H9 (cell line): ENCODE measurements around the gene HS3ST4. TPM values are rescaled to one million over a fixed set of nuclear protein-coding genes. Genes with fewer than 3 reads are reported as not detected.

Source experiments
- DNase-seq: peaks from one replicate; pipeline ENCODE4 v3.0.0-alpha.2; 2017
- H2AFZ ChIP-seq: one replicate; pipeline ENCODE4 v1.6.1; 2013; ENCODE audit warnings: mild to moderate bottlenecking, low read length, control low read depth, moderate library complexity
- H2AK5ac ChIP-seq: 2 replicates; pipeline ENCODE4 v1.6.1; 2013; ENCODE audit warnings: low read length, control low read depth, mixed read lengths; ENCODE audit not compliant: insufficient read length
- H2BK120ac ChIP-seq: one replicate; pipeline ENCODE4 v1.6.1; 2013; ENCODE audit warnings: low read depth, mild to moderate bottlenecking, low read length, control low read depth, inconsistent platforms; ENCODE audit not compliant: poor library complexity, severe bottlenecking
- H2BK12ac ChIP-seq: 2 replicates; pipeline ENCODE4 v1.6.1; 2013; ENCODE audit warnings: low read length, control low read depth, mixed read lengths, low read depth; ENCODE audit not compliant: insufficient read length
- H2BK15ac ChIP-seq: 2 replicates; pipeline ENCODE4 v1.6.1; 2013; ENCODE audit warnings: low read depth, low read length, control low read depth
- H2BK20ac ChIP-seq: one replicate; pipeline ENCODE4 v1.6.1; 2013; ENCODE audit warnings: low read depth, mild to moderate bottlenecking, low read length, control low read depth, inconsistent platforms; ENCODE audit not compliant: poor library complexity, severe bottlenecking
- H2BK5ac ChIP-seq: 2 replicates; pipeline ENCODE4 v1.6.1; 2013; ENCODE audit warnings: low read length, control low read depth, mixed read lengths; ENCODE audit not compliant: insufficient read length
- H3K14ac ChIP-seq: 2 replicates; pipeline ENCODE4 v1.6.1; 2013; ENCODE audit warnings: low read length, control low read depth; ENCODE audit not compliant: insufficient read depth
- H3K18ac ChIP-seq: 2 replicates; pipeline ENCODE4 v1.6.1; 2013; ENCODE audit warnings: low read depth, mild to moderate bottlenecking, mixed read lengths, low read length, control low read depth; ENCODE audit not compliant: insufficient read length
- H3K23ac ChIP-seq: 2 replicates; pipeline ENCODE4 v1.6.1; 2013; ENCODE audit warnings: low read length, control low read depth, mixed read lengths, low read depth; ENCODE audit not compliant: insufficient read length
- H3K23me2 ChIP-seq: 2 replicates; pipeline ENCODE4 v1.6.1; 2013; ENCODE audit warnings: low read depth, mild to moderate bottlenecking, mixed read lengths, low read length, control low read depth; ENCODE audit not compliant: insufficient read length, poor library complexity, severe bottlenecking
- H3K27ac ChIP-seq: 2 replicates; pipeline ENCODE4 v1.5.1; 2013; ENCODE audit warnings: low read length, control low read depth, mixed read lengths, low read depth; ENCODE audit not compliant: insufficient read length
- H3K27me3 ChIP-seq: 2 replicates; pipeline ENCODE4 v1.6.1; 2013; ENCODE audit warnings: low read length, control low read depth, inconsistent platforms; ENCODE audit not compliant: insufficient read depth
- H3K4ac ChIP-seq: 2 replicates; pipeline ENCODE4 v1.6.1; 2013; ENCODE audit warnings: low read depth, mild to moderate bottlenecking, control low read depth, inconsistent platforms, low read length, moderate library complexity
- H3K4me1 ChIP-seq: 2 replicates; pipeline ENCODE4 v1.6.1; 2013; ENCODE audit warnings: low read length, control low read depth, inconsistent platforms; ENCODE audit not compliant: insufficient read depth
- H3K4me2 ChIP-seq: 2 replicates; pipeline ENCODE4 v1.6.1; 2013; ENCODE audit warnings: low read length, control low read depth, mixed read lengths; ENCODE audit not compliant: insufficient read length, insufficient read depth
- H3K56ac ChIP-seq: 2 replicates; pipeline ENCODE4 v1.6.1; 2013; ENCODE audit warnings: low read depth, mild to moderate bottlenecking, mixed read lengths, low read length, control low read depth; ENCODE audit not compliant: insufficient read length
- H3K79me1 ChIP-seq: 2 replicates; pipeline ENCODE4 v1.6.1; 2013; ENCODE audit warnings: low read depth, mild to moderate bottlenecking, moderate library complexity, low read length, control low read depth, inconsistent platforms; ENCODE audit not compliant: insufficient read depth, poor library complexity, severe bottlenecking
- H3K79me2 ChIP-seq: 2 replicates; pipeline ENCODE4 v1.6.1; 2013; ENCODE audit warnings: low read length, control low read depth, inconsistent platforms; ENCODE audit not compliant: insufficient read depth
- H3K9ac ChIP-seq: 2 replicates; pipeline ENCODE4 v1.6.1; 2013; ENCODE audit warnings: low read length, control low read depth, mixed read lengths; ENCODE audit not compliant: insufficient read length; ENCODE audit errors: extremely low read depth
- H3K9me3 ChIP-seq: one replicate; pipeline ENCODE4 v1.6.1; 2013; ENCODE audit warnings: low read depth, low read length, inconsistent platforms; ENCODE audit not compliant: control insufficient read depth
- H3T11ph ChIP-seq: one replicate; pipeline ENCODE4 v1.6.1; 2013; ENCODE audit warnings: mild to moderate bottlenecking, low read length, control low read depth, inconsistent platforms
- H4K20me1 ChIP-seq: one replicate; pipeline ENCODE4 v1.6.1; 2013; ENCODE audit not compliant: control insufficient read depth, insufficient read length, insufficient read depth
- H4K5ac ChIP-seq: 2 replicates; pipeline ENCODE4 v1.6.1; 2013; ENCODE audit warnings: low read depth, mild to moderate bottlenecking, mixed read lengths, low read length, control low read depth; ENCODE audit not compliant: insufficient read length
- H4K8ac ChIP-seq: replicated peaks from 2 replicates; pipeline ENCODE4 v1.6.1; 2013; ENCODE audit warnings: low read length, control low read depth, mixed read lengths, low read depth; ENCODE audit not compliant: insufficient read length
- H4K91ac ChIP-seq: 2 replicates; pipeline ENCODE4 v1.6.1; 2013; ENCODE audit warnings: low read depth, mild to moderate bottlenecking, moderate library complexity, mixed read lengths, low read length, control low read depth; ENCODE audit not compliant: insufficient read length
- H3K27ac Mint-ChIP-seq, 3 experiments: 2 replicates in 2 of 3; 3 replicates in 1 of 3; pipeline ENCODE4 v1.8.0; 2020 to 2021; ENCODE audit warnings: mixed read lengths in 3 of 3, mild to moderate bottlenecking in 1 of 3, moderate library complexity in 1 of 3
- H3K27me3 Mint-ChIP-seq: 2 replicates; pipeline ENCODE4 v1.8.0; 2021; ENCODE audit warnings: low read depth, mild to moderate bottlenecking, moderate library complexity, mixed read lengths
- H3K36me3 Mint-ChIP-seq, 3 experiments: 2 replicates in 2 of 3; 3 replicates in 1 of 3; pipeline ENCODE4 v1.8.0; 2020 to 2021; ENCODE audit warnings: low read depth in 3 of 3, mixed read lengths in 3 of 3; ENCODE audit not compliant: insufficient read depth in 1 of 3
- H3K4me1 Mint-ChIP-seq, 2 experiments: 2 replicates each; pipeline ENCODE4 v1.8.0; 2020; ENCODE audit warnings: mixed read lengths in 2 of 2
- H3K4me3 Mint-ChIP-seq, 2 experiments: 2 replicates in 1 of 2; 3 replicates in 1 of 2; pipeline ENCODE4 v1.8.0; 2020 to 2021; ENCODE audit warnings: mild to moderate bottlenecking in 2 of 2, mixed read lengths in 2 of 2, moderate library complexity in 1 of 2
- H3K9me3 Mint-ChIP-seq, 2 experiments: 2 replicates in 1 of 2; 3 replicates in 1 of 2; pipeline ENCODE4 v1.8.0; 2020; ENCODE audit warnings: mild to moderate bottlenecking in 2 of 2, mixed read lengths in 2 of 2, moderate library complexity in 1 of 2
- CTCF ChIP-seq: fragments of 200-600 bp; sonication (generic); conservative IDR thresholded peaks from 3 replicates; pipeline ENCODE4 v1.8.0; 2021; ENCODE audit warnings: antibody characterized with exemption, mild to moderate bottlenecking
- WGBS: extraction: QIAGEN DNeasy Blood & Tissue Kit; methylation state at CpG from one replicate; pipeline ENCODE4 v1.1.7; 2013; ENCODE audit warnings: missing lambda C conversion rate, low lambda C conversion rate, mixed read lengths; ENCODE audit not compliant: insufficient read length; ENCODE audit errors: extremely low coverage; 5-methylcytosine and 5-hydroxymethylcytosine counted together
- total RNA-seq: library from RNA; stranded (reverse); gene quantifications from 2 replicates; pipeline ENCODE4 v1.2.1, GENCODE V29; 2021

Gene HS3ST4
- total RNA-seq, 1 experiment from 2014 or later: 1.7 TPM

GRCh38 chr16:26178298-26178697 lies 486.5 kb downstream of the HS3ST4 start:
- H4K8ac ChIP-seq: no peak overlapping the region
- no peak for DNase-seq
- H3K27me3 ChIP-seq: no peaks in the 10 kb centered on the region
- H3K23ac ChIP-seq: no peak overlapping the region
- H2AK5ac ChIP-seq: no peak overlapping the region
- H3K18ac ChIP-seq: no peak overlapping the region
- H2BK20ac ChIP-seq: no peak overlapping the region
- H2AFZ ChIP-seq: no peak overlapping the region
- no peak overlapping the region for H3K14ac ChIP-seq
- H4K20me1 ChIP-seq: no peaks in the 10 kb centered on the region
- H3K9me3 Mint-ChIP-seq: peaks cover 20 to 23% of the 10 kb centered on the region in 2 experiments
- no peak overlapping the region for H4K91ac ChIP-seq
- H3K36me3 Mint-ChIP-seq: peaks cover 5 to 31% (median 18%) of the 10 kb centered on the region in 3 experiments
- no peak overlapping the region for H2BK5ac ChIP-seq
- H3K27me3 Mint-ChIP-seq: peaks cover 4% of the 10 kb centered on the region; the same call in 1 of the 2 replicates
- peaks cover 8% of the 10 kb centered on the region; the same call in 1 of the 2 replicates for H3K4me1 ChIP-seq
- no peak overlapping the region for H2BK120ac ChIP-seq
- H3K4me3 Mint-ChIP-seq: no peak overlapping the region
- no peak overlapping the region for H3K27ac ChIP-seq
- peaks cover 3% of the 10 kb centered on the region for H3K9me3 ChIP-seq
- H2BK12ac ChIP-seq: no peak overlapping the region
- H3K9ac ChIP-seq: no peak overlapping the region
- no peaks in the 10 kb centered on the region for H3K79me2 ChIP-seq
- WGBS: no CpG with 5 or more reads among the region's 6 CpGs
- TF ChIP-seq CTCF: no peak
- H3K23me2 ChIP-seq: no peaks in the 10 kb centered on the region
- H3K4me1 Mint-ChIP-seq: peaks cover 36 to 39% of the 10 kb centered on the region in 2 experiments
- peak overlapping the region in 1 of 3 experiments; percentile 96; a peak in 3 of 7 replicates for H3K27ac Mint-ChIP-seq
- H3K4ac ChIP-seq: no peak overlapping the region
- no peak overlapping the region for H3K56ac ChIP-seq
- no peak overlapping the region for H2BK15ac ChIP-seq
- no peak overlapping the region for H3T11ph ChIP-seq
- H3K4me2 ChIP-seq: no peak overlapping the region
- H4K5ac ChIP-seq: no peak overlapping the region
- H3K79me1 ChIP-seq: no peaks in the 10 kb centered on the region
